H1 (cell line): ENCODE measurements around the gene MKRN1. TPM values are rescaled to one million over a fixed set of nuclear protein-coding genes. Genes with fewer than 3 reads are reported as not detected.

Source experiments
- CHD7 ChIP-seq: fragments of 300-600 bp; sonication (generic); IDR thresholded peaks from 2 replicates; pipeline ENCODE4 v1.7.1; 2012; ENCODE audit warnings: low read length, moderate library complexity, mild to moderate bottlenecking, inconsistent platforms; ENCODE audit not compliant: insufficient replicate concordance
- POU5F1 ChIP-seq: IDR thresholded peaks from 2 replicates; pipeline ENCODE4 v1.6.1; 2011; ENCODE audit warnings: low read depth, mild to moderate bottlenecking, low read length, moderate library complexity
- RBBP5 ChIP-seq: IDR thresholded peaks from 2 replicates; pipeline ENCODE4 v1.7.1; 2012; ENCODE audit warnings: low read depth, mild to moderate bottlenecking, inconsistent platforms, low read length, moderate library complexity, borderline replicate concordance
- polyA plus RNA-seq, 7 experiments: library from polyadenylated mRNA; depleted of rRNA in 3 of 7; stranded (reverse) in 5 of 7; unstranded in 2 of 7; fragments of >200 nt in 5 of 7; fragments of 200-250 nt in 2 of 7; gene quantifications; 1 replicate in 5 of 7; 2 replicates in 1 of 7; 4 replicates in 1 of 7; pipeline versions ENCODE4 v1.2.1 to v1.2.3, GENCODE V29; 2011 to 2013; ENCODE audit warnings: missing spikeins in 2 of 7, mixed read lengths in 2 of 7
- total RNA-seq: library from RNA; stranded (reverse); fragmentation: NEBNext Ultra II Directional; extraction: Animal tissue kit (Norgen Biotek cat#: 25700); gene quantifications from 2 replicates; pipeline ENCODE4 v1.2.1, GENCODE V29; 2021

The MKRN1 gene
- total and polyA plus RNA-seq, 2 of the 8 experiments (the other 6 are each of a cell fraction or from before 2014, with no cell fraction given): 46.2 to 99.6 TPM

GRCh38 chr7:140489026-140489359 is 9.7 kb upstream of the MKRN1 start (continued):
- TF ChIP-seq CHD7 (no peak), POU5F1 (no peak), RBBP5 (no peak)
